ENCODE results near the gene CLCA1. TPM values are rescaled to one million over a fixed set of nuclear protein-coding genes. Genes with fewer than 3 reads are reported as not detected.

Gene CLCA1
- total RNA-seq, result not detected

DNA sequence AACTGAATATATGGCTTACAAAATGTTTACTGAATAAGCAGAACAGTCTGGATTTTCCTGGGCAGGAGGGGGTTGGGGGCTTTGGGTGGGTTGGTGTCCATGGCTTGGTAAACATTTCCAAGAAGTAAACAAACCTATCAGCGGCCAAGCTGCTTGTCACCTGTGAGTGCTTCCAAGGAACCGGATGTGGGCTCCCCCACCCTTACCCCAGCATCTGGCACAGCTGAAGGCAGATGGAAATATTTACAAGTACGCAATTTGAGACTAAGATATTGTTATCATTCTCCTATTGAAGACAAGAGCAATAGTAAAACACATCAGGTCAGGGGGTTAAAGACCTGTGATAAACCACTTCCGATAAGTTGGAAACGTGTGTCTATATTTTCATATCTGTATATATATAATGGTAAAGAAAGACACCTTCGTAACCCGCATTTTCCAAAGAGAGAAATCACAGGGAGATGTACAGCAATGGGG lies at the start of gene CLCA1:
Gene CLCA1, plus strand, starts transcription at position 427 of the 477 bp plus-strand sequence. Its CDS starts 45 bp downstream, at position 472.
- ATAC-seq (no peak), DNase-seq (ENCODE audit: low spot score) (no peak)
- intact Hi-C loops (cut with DNase I), result no loop called here

GRCh38 chr1:86419277-86419903 lies 49.3 kb upstream of the CLCA1 start:
- no peak for DNase-seq (ENCODE audit: low spot score)
- peak; percentile 35 for ATAC-seq
- intact Hi-C loops (cut with DNase I), result no loop called here

GRCh38 chr1:86421601-86422280 lies 47.0 kb upstream of the CLCA1 start:
- no peak for ATAC-seq

GRCh38 chr1:86423473-86423872 lies 45.3 kb upstream of the CLCA1 start:
- intact Hi-C loops (cut with DNase I), result no loop called here
- DNase-seq (ENCODE audit: low spot score) (no peak), ATAC-seq (peak; percentile 62)

More at GRCh38 chr1:86421601-86422280, 47.0 kb upstream of the CLCA1 start:
- intact Hi-C loops (cut with DNase I), result no loop called here
- DNase-seq (ENCODE audit: low spot score), result no peak

DNA sequence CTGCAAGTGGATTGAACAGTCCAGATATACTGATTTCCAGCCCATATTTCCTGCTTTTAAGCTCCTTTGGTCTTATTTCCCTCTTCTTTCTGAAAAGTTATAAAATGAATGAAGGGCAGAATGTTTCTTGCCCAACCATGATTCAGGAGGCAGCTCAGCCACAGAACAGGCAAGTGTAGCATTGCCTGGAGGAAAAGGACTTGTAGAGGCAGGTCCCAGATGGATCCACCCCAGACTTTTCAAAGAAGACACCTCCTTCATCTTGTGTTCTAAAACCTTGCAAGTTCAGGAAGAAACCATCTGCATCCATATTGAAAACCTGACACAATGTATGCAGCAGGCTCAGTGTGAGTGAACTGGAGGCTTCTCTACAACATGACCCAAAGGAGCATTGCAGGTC lies 44.9 kb upstream of the CLCA1 start, which contains the start of gene CLCA2:
Gene CLCA2, plus strand, starts transcription at position 299 of the 400 bp plus-strand sequence. Its CDS starts 77 bp downstream, at position 376.
- intact Hi-C loops (cut with DNase I), result no loop called here
- ATAC-seq (no peak), DNase-seq (ENCODE audit: low spot score) (no peak)

GRCh38 chr1:86429122-86429725 lies 39.5 kb upstream of the CLCA1 start:
- peak; percentile 23 for ATAC-seq
- intact Hi-C loops (cut with DNase I), result no loop called here
- DNase-seq (ENCODE audit: low spot score), result no peak

DNA sequence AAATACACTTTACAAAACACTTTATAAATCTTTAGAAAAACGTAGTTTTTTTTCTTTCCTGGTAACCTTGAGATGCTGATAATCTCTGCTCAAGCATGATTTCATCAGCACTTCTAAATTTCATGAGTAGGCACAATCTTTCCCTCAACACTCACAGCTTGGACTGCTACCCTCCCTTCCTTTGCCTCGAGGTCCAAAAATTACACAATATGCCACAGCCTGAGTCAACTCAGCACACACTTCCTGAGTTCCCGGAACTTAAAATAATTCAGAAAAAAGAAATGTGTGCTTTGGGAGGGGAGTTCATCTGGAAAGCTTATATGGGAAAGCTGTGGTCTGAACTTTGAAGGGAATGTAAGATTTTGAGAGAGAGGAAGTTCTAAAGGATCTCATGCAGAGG lies 38.9 kb upstream of the CLCA1 start:
- peak; percentile 99 for ATAC-seq
- intact Hi-C loops (cut with DNase I), result no loop called here
- no peak for DNase-seq (ENCODE audit: low spot score)

GRCh38 chr1:86430376-86430775 lies 38.4 kb upstream of the CLCA1 start:
- DNase-seq (ENCODE audit: low spot score) (no peak), ATAC-seq (no peak)
- intact Hi-C loops (cut with DNase I), result no loop called here

DNA sequence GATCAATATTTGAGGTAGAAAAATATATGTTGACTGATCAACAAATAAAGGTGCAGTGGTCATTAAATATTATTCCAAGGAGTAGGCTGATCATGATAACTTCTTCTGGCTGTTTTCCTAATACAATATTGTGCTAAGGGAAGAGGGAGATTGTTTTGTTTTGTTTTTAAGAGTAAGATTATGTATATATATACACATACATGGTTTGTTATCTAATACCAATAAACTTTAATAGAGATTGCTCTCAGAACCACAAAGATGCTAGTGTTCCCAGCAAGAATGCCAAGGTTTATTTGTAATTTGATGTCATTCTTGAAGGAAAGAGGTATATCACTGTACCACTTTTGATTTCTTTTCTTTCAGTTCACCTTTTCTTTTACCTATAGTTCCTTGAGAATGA lies 34.7 kb upstream of the CLCA1 start:
- ATAC-seq (no peak), DNase-seq (ENCODE audit: low spot score) (no peak)
- intact Hi-C loops (cut with DNase I), result no loop called here

DNA sequence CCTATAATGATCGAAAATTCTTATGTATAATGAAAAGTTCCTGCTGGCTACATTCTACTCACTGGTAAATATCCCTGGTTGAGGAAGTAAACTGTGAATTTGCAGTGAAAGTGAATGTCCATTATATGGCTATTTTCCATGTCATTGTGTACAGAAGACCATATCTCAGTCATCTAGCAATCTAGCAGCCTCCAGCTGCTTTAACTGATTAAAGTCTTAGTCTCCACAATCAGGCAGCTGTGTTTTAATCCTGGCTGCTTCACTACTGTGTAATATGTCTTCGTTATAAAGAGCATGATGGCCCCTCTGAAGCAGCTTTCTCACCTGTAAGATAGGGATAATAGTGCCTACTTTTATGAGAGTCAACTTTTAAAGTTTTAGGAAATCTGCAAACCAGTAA lies 33.4 kb upstream of the CLCA1 start:
- ATAC-seq, result no peak
- intact Hi-C loops (cut with DNase I), result no loop called here
- DNase-seq (ENCODE audit: low spot score), result no peak

- ATAC-seq, result no peak
- DNase-seq (ENCODE audit: low spot score), result no peak
- intact Hi-C loops (cut with DNase I), result no loop called here
Observed at GRCh38 chr1:86436041-86436440, 32.7 kb upstream of the CLCA1 start.

DNA sequence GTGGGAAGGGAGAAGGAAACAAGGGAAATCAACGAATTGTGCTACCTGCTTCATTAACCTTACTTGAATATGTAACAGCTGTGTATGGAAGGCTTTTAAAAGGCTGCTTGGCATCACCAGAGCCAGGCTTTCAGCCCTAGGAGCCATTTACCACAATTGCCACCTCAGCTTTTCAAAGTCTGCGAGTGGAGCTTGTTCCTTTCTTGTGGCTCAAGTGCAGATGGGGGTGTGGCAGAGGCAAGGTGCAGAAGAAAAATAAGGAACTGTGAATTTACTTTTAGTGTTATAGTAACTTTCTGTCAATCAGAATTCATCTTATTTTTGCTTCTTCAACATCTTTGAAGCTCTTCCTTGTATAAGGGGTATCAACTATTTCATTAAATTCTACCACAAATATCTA lies 27.1 kb upstream of the CLCA1 start:
- ATAC-seq, result no peak
- intact Hi-C loops (cut with DNase I), result no loop called here
- no peak for DNase-seq (ENCODE audit: low spot score)

GRCh38 chr1:86441997-86442396 lies 26.7 kb upstream of the CLCA1 start:
- intact Hi-C loops (cut with DNase I), result no loop called here
- DNase-seq (ENCODE audit: low spot score) (no peak), ATAC-seq (no peak)

- no peak for DNase-seq (ENCODE audit: low spot score)
- intact Hi-C loops (cut with DNase I), result no loop called here
- no peak for ATAC-seq
Observed at GRCh38 chr1:86445919-86446318, 22.8 kb upstream of the CLCA1 start.

GRCh38 chr1:86447198-86447790 lies 21.4 kb upstream of the CLCA1 start:
- intact Hi-C loops (cut with DNase I), result no loop called here

DNA sequence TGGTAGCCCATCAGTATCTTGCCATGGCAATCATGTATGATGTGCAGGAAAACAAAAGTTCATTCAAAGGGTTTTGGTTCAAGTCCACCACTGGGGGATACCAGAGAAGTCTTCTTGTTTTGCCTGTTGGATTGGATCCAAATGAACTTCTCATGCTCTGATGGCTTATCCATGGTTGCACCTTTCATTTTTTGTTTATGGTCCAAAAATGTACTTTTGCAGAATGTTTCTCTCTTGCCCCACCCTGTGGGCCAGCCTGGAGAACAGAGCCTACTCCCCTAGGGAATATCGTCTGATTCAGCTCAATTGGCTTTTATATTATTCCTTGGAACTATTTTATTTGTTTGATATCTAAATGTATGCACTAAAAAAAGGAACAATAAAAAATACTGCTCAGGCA lies 20.1 kb upstream of the CLCA1 start:
- ATAC-seq (peak; percentile 67), DNase-seq (ENCODE audit: low spot score) (no peak)
- intact Hi-C loops (cut with DNase I), result no loop called here

More at GRCh38 chr1:86447198-86447790, 21.4 kb upstream of the CLCA1 start:
- ATAC-seq, result no peak
- DNase-seq (ENCODE audit: low spot score), result no peak

DNA sequence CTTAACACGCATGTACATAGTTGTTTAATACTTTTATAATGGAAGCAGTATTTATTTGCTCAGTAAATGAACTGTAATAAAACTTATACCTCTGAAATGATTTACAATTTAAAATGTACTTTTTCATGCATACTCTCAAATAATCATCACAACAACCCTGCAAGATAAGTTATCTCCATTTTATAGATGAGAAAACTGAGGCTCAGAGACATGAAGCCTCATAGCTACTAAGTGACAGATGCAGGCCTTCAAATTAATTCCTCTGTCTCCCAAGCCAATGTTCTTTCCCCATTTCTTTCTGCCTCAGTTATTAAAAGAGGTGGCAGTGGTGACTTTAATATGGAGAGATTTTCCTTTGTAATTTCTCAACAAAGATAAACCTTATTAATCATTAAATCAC lies 19.6 kb upstream of the CLCA1 start:
- no peak for ATAC-seq
- DNase-seq (ENCODE audit: low spot score), result no peak
- intact Hi-C loops (cut with DNase I), result no loop called here

GRCh38 chr1:86450847-86451246 lies 17.9 kb upstream of the CLCA1 start:
- intact Hi-C loops (cut with DNase I), result no loop called here
- ATAC-seq (no peak), DNase-seq (ENCODE audit: low spot score) (no peak)

DNA sequence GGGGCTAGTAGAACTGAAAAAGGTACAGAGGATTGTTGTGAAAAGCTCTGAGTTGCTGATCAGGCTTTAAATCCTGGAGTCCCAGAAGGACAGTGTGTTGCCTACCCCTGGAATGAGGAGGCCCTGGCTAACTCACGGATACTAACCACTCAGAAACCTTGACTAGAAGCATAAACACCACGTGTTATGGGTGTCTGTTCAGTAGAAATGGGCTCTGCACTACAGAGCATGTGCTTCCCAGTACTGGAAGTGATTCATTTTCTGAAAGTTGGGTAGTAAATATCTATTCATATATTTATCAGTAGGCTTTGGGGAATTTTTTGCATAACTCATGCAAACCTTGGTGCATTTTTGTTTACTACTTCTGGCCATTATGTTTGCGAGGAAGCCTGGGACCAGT lies 15.1 kb upstream of the CLCA1 start:
- intact Hi-C loops (cut with DNase I), result no loop called here
- DNase-seq (ENCODE audit: low spot score), result no peak
- no peak for ATAC-seq

- intact Hi-C loops (cut with DNase I), result no loop called here
- ATAC-seq (no peak), DNase-seq (ENCODE audit: low spot score) (no peak)
Observed at GRCh38 chr1:86455073-86455472, 13.7 kb upstream of the CLCA1 start.

Measured in sciatic nerve (tissue), 2 donors.